ENCODE data around the gene ASPM.

The ASPM gene

GRCh38 chr1:197146101-197147095, at the start of gene ASPM:
TSS of gene ASPM (minus strand) at chr1:197146669. CDS start at chr1:197146437, 232 bp downstream.
- in situ Hi-C loops (cut with HindIII; ENCODE audit: low sequenced_read_pairs), result no loop called here

DNA sequence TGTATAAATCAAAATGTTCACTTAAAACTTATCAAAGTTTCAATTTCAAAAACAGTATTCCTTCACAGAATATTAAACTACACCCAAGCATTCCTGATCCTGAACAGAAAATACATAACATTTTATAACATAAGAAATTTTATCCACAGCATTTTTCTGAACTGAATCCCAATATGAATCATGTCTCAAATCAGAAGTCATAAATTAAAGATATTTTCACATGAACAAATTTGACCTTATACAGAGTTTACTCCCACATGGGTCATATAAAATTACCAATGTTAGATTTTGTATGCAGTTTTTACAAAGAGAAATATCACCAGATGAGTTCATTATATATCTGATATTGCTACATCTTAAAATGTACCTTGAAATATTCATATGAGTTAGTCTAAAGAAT, 48.6 kb upstream of the ASPM start:
- in situ Hi-C loops (cut with HindIII; ENCODE audit: low sequenced_read_pairs), result no loop called here

DNA sequence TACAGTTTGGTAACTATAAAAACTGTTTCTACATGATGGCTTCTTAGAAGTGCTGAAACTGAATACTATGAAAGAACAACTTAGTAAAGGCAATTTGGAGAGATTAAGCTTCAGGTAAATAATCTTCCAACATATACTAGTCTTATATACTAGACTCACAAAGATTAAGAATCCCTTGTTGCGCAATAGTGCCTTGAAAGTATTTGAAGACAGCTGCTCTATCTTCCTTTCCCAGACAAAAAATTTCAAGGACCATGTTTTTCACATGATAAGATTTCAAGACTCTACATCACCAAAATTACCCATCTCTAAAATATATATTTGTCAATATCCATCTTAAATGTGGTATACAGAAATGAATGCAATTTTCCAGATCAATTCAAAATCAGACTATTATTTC, 37.7 kb upstream of the ASPM start:
- in situ Hi-C loops (cut with HindIII; ENCODE audit: low sequenced_read_pairs), result no loop called here

- in situ Hi-C loops (cut with HindIII; ENCODE audit: low sequenced_read_pairs), result no loop called here
Observed at GRCh38 chr1:197183195-197183748, 36.8 kb upstream of the ASPM start.

DNA sequence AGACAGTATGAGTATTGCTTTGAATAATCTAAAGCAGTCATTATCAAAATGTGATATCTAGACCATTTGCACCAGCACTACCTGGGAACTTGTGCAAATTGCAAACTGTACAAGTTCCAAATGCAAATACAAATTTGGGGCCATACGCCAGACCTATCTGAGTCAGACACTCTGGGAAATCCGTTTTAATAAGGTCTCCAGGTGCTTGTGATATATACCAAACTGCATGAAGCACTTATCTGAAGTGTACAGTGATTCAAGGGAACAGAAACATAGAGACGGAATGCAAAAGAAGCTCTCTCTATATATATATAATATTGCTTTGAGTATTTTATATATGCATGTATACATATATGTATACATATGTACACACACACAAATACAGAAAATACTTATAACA, 36.2 kb upstream of the ASPM start:
- in situ Hi-C loops (cut with HindIII; ENCODE audit: low sequenced_read_pairs), result no loop called here

DNA sequence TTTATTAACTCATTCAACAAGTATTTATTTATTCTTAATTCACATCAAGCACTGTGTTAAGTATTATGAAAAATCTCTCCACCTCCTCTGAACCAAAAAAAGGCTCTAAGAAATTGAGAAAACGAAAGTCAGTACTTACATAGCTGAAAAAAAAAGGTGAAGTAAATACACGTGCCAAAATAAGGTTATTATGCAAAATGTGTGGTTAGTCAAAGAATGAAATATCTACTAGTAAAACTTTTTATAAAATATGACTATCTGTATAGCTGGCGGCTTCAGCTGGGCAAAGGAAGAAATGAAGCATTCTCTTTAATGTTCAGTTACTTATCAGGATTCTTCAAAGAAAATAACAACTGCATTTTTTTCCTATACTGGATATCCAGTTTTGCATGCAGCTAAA, 35.5 kb upstream of the ASPM start:
- in situ Hi-C loops (cut with HindIII; ENCODE audit: low sequenced_read_pairs), result no loop called here

- in situ Hi-C loops (cut with HindIII; ENCODE audit: low sequenced_read_pairs), result no loop called here
Observed at GRCh38 chr1:197180252-197180878, 33.9 kb upstream of the ASPM start.

DNA sequence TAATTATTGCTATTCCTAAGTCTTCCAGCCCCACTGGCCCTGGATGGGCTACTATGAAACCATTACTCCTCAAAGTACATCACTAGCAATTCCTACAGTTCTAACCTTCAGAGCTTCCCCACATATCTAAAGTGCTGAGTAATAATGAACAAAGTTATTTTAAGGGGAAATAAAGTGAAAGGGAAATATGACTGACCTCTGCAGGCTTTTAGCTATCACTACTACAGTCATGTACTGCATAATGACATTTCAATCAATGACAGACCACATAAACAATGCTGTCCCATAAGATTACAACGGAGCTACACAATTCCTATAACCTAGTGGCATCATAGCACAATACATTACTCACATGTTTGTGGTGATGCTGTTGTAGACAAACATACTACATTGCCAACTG, 32.5 kb upstream of the ASPM start:
- in situ Hi-C loops (cut with HindIII; ENCODE audit: low sequenced_read_pairs), result no loop called here

- in situ Hi-C loops (cut with HindIII; ENCODE audit: low sequenced_read_pairs), result no loop called here
Observed at GRCh38 chr1:197174818-197175217, 28.3 kb upstream of the ASPM start.

GRCh38 chr1:197173571-197174507, 27.4 kb upstream of the ASPM start:
- in situ Hi-C loops (cut with HindIII; ENCODE audit: low sequenced_read_pairs), result no loop called here

- in situ Hi-C loops (cut with HindIII; ENCODE audit: low sequenced_read_pairs), result no loop called here
Observed at GRCh38 chr1:197171531-197171930, 25.1 kb upstream of the ASPM start.

- in situ Hi-C loops (cut with HindIII; ENCODE audit: low sequenced_read_pairs), result no loop called here
Observed at GRCh38 chr1:197170538-197170937, 24.1 kb upstream of the ASPM start.

GRCh38 chr1:197159461-197159860, 13.0 kb upstream of the ASPM start:
- in situ Hi-C loops (cut with HindIII; ENCODE audit: low sequenced_read_pairs), result no loop called here

DNA sequence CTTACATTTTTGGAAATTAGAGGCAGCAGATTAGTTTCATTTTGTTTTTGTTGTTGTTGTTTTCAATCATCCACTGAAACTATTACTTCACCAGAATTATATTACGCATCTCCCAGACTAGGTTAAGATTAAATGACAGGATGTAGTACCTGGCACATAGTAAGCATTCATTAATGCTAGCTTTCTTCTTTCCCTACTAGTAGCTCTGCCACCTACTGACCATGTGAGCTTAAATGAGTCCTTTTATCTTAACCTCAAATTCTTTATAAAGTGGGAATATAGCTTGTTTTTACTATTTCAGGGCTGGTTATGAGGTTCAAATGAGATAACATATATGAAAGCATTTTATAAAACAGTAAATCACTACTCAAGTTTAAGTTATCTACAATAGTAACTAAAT, 10.2 kb upstream of the ASPM start:
- in situ Hi-C loops (cut with HindIII; ENCODE audit: low sequenced_read_pairs), result no loop called here

DNA sequence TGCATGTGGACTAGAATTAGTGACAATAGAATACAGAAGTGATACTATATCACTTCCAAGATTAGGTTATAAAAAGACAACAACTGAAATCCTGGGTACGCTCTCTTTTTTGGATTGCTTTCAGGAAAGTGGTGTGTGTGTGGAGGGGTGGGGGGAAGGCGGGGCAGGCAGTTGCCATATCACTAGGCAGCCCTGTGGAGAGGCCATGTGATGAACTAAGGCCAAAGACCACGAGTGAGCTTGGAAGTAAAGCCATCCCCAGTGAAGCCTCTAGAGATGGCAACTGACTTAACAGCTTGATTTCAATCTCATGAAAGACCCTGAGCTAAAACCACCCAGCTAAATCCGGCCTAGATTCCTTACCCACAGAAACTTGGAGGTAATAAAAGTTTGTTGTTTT, 6.2 kb upstream of the ASPM start:
- in situ Hi-C loops (cut with HindIII; ENCODE audit: low sequenced_read_pairs), result no loop called here

DNA sequence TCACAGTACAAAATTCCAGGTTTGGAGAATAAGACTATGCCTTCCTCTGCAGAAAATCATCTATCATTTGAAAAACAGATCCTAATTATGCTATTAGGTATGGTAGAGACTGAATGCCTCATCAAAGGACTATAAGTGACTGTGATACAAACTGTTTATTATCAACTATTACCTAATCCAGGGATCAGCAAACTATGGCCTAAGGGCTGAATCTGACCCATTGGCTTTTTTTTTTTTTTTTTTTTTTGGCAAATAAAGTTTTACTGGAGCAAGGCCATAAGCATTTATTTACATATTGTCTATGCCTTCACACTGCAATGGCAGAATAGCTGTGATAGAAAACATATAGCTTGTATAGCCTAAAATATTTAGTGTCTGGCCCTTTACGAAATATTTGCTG, 4.7 kb upstream of the ASPM start:
- in situ Hi-C loops (cut with HindIII; ENCODE audit: low sequenced_read_pairs), result no loop called here

DNA sequence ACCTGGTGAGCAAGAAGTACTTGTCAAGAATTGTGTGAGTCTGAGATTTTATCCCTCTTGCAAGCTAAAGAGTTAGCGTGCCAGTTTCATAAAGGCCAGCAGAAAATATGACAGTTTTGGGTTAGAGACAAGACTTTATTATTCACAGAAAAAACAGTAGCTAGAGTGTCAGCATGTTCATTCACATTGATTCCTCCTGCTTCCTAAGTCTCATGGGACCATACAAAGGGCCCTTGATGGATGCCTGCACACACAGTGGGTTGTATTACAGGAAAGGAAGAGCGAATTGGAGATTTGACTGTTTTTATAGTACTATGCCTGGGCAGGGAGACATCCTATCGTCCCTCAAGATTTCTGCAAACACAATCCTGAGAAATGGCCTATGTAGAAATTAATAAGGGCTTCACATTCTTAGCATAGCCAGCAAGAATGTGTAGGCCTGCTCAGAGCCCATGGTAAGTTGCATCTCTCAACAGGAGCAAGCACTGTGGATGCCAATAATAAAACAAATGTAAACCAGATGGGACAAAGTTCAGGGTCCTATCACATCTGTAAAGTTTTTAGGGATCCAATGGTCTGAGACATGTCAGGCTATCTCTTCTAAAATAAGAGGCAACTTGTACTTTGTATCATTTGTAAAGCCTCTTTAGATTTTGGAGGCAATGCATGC, 4.0 kb upstream of the ASPM start:
- in situ Hi-C loops (cut with HindIII; ENCODE audit: low sequenced_read_pairs), result no loop called here

DNA sequence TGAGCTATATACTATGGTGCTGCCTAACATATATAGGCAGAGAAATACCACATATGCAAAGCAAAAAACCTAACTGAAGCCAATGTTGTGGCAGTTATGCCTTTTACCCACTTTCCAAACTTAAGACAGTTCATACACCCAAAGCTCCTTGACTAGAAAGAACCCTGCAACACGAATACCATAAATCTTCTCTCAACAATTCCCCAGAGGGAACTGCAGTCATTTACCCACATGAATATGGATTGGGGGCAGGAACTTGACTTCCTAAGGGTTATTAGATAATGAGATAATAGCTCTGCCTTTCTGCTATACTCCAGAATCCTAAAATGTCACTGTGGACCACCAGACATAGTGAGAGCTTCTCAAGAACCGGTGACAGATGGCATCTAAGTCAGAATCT, 2.9 kb upstream of the ASPM start:
- in situ Hi-C loops (cut with HindIII; ENCODE audit: low sequenced_read_pairs), result no loop called here

- in situ Hi-C loops (cut with HindIII; ENCODE audit: low sequenced_read_pairs), result no loop called here
Observed at GRCh38 chr1:197145446-197146024, 934 bp downstream of the ASPM start.

Data from DLD1 (cell line).